HG03095 (cell line): ENCODE measurements around the gene AOAH.
"Not testable (repeated sequence)": the region's sequence is repeated elsewhere in the genome, so short reads cannot be mapped to it uniquely, and the experiment has no call there.

ENCODE experiments used
- ATAC-seq: cut with Tn5 transposase; IDR thresholded peaks from one replicate; pipeline ENCODE4 v1.9.1; 2021; ENCODE audit warnings: moderate library complexity; ENCODE audit not compliant: unreplicated experiment

Gene AOAH

DNA sequence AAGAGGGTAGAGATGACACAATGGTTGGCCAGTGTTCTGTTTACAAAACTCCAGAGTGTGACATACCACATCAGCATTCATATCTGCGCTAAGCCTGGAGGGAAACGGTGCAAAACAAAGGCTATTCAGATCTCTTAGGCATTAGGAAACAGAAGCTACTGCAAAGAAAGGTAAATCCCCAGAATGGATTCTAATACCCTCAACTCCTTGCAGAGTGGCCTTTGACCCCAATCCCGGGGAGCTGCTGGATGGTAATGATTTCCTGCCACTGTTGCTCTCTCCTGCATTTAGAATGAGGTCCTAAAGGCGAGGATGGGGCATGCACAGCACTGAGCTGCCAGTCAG is 65.2 kb downstream of the AOAH start:
- ATAC-seq, result no peak

GRCh38 chr7:36658335-36659171 is 65.7 kb downstream of the AOAH start:
- no peak for ATAC-seq

- ATAC-seq, result no peak
Measured at GRCh38 chr7:36657036-36657660, 67.1 kb downstream of the AOAH start.

DNA sequence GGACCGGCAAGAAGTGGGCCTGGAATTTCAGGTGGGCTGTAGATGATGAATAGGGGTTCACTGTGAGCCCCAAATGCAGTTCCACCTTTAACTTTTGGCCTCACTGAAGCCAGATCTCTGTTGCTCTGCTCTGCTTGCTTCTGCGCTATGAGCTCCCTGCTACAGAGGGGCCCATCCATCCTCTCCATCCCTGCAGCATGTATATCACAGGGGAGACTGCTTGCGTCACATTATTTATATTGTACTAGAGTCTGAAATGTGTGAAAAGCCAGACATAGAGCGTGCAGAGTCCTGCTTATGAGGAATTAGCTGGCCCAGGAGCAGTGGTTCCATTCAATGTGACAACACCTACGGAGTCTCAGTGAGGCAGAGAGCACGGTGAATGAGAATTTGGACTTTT is 69.9 kb downstream of the AOAH start:
- ATAC-seq, result no peak

- no peak for ATAC-seq
Measured at GRCh38 chr7:36653663-36654355, 70.5 kb downstream of the AOAH start.

DNA sequence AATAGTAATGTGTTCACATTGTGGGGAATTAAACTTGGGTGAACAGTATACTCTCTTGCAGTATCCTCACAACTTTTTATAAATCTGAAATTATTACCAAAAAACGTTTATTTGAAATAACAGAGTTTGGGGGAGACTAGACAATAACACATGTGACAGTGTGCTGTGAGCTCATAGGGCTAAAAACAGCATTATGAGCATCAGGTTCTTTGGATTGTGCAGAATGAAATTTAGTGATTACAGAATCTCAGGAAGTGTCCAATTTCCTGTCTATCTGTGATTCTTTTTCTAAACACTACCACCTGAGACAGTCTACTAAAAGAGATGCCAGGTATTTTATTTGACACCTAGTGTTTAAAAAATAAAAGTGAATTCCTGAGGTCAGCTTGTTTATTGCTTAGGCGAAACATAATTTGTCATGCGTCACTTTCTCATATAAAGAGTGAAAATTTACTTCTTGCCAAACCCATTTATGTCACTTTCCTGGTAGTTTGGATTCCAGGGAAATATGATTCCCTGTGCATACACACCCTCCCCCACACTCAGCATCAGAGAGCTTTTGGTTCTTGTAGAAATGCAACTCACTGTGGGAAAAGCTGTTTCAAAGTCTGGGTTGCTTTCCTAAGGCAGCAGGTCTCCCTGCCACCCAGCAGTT is 71.2 kb downstream of the AOAH start:
- ATAC-seq, result no peak

- ATAC-seq, result no peak
Measured at GRCh38 chr7:36652431-36652830, 71.9 kb downstream of the AOAH start.

- ATAC-seq, result no peak
Measured at GRCh38 chr7:36651404-36651803, 72.9 kb downstream of the AOAH start.

- ATAC-seq, result no peak
Measured at GRCh38 chr7:36650766-36651312, 73.5 kb downstream of the AOAH start.

DNA sequence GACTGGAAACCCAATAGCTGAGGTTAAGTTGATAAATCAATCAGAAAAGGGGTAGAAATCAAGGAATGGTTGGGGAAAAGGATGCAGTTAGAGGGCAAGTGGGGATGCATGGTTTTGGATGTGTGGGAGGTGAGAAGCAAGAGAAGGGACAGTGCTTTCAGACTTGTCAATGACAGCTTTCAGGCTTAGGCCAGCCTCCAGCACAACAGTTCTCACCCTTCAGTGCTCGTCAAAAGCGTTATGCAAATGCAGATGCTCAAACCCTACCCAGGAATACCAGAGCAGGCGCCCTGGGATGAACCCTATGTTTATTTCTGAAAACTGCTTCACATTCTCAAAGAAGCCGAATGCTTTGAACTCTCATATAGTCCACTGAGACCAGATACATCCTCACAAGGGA is 74.0 kb downstream of the AOAH start:
- no peak for ATAC-seq

- not testable (repeated sequence) for ATAC-seq
Measured at GRCh38 chr7:36649319-36649718, 75.0 kb downstream of the AOAH start.

GRCh38 chr7:36648441-36648840 is 75.9 kb downstream of the AOAH start:
- ATAC-seq, result no peak

GRCh38 chr7:36644625-36645422 is 79.5 kb downstream of the AOAH start:
- ATAC-seq, result no peak

- no peak for ATAC-seq
Measured at GRCh38 chr7:36642414-36642813, 81.9 kb downstream of the AOAH start.

GRCh38 chr7:36642010-36642409 is 82.3 kb downstream of the AOAH start:
- no peak for ATAC-seq

DNA sequence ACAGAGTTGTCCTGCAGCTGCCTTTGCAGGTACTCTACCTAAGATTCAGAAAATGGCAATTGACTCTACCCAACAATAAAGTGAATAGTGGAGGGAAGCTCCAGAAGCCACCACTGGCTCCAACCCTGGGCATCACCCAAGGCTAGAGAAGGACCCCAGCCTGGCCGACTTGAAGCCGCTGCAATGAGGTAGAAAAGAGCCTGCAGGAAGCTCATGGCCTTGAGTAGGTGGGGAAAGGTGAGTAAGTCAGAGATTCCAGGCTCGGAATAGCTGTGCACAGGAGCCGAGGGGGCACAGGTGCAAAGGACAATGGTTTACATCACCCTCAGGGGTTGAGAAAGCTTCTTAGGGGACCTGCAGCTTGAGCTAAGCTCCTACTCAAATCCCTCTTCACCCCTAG is 83.6 kb downstream of the AOAH start:
- ATAC-seq, result no peak

GRCh38 chr7:36639826-36640225 is 84.5 kb downstream of the AOAH start:
- ATAC-seq, result no peak

GRCh38 chr7:36638586-36639263 is 85.6 kb downstream of the AOAH start:
- ATAC-seq, result no peak

- ATAC-seq, result no peak
Measured at GRCh38 chr7:36638140-36638539, 86.2 kb downstream of the AOAH start.

- no peak for ATAC-seq
Measured at GRCh38 chr7:36637417-36637816, 86.9 kb downstream of the AOAH start.
